HepG2 (cell line): ENCODE measurements around the gene ITGB1. TPM values are rescaled to one million over a fixed set of nuclear protein-coding genes. Genes with fewer than 3 reads are reported as not detected.

ENCODE experiments used
- ELF1 ChIP-seq: sonication (generic); formaldehyde crosslinking; IDR thresholded peaks from 2 replicates; pipeline ENCODE4 v1.4.0; 2020; ENCODE audit warnings: missing genetic modification reagents
- HBP1 ChIP-seq: IDR thresholded peaks from 2 replicates; pipeline ENCODE4 v1.6.1; 2016; ENCODE audit warnings: low read depth, control low read depth
- KAT7 ChIP-seq: IDR thresholded peaks from 2 replicates; pipeline ENCODE4 v1.6.1; 2018; ENCODE audit warnings: borderline replicate concordance, missing compliant biosample characterization
- MAZ ChIP-seq, 2 experiments: sonication (generic) in 1 of 2; formaldehyde crosslinking in 1 of 2; IDR thresholded peaks; 2 replicates each; pipeline versions ENCODE4 v1.5.0 to v1.6.1; 2012 to 2020; ENCODE audit warnings: low read depth in 2 of 2, mild to moderate bottlenecking in 2 of 2, borderline replicate concordance in 1 of 2, improper control_type of control experiment in 1 of 2, low read length in 1 of 2, missing genetic modification reagents in 1 of 2, moderate library complexity in 1 of 2
- SAP130 ChIP-seq: IDR thresholded peaks from 2 replicates; pipeline ENCODE4 v1.6.1; 2016; ENCODE audit warnings: low read depth
- SRY ChIP-seq: sonication (generic); formaldehyde crosslinking; IDR thresholded peaks from 2 replicates; pipeline ENCODE4 v1.8.0; 2022; ENCODE audit warnings: mild to moderate bottlenecking, missing genetic modification reagents
- THAP11 ChIP-seq: IDR thresholded peaks from 2 replicates; pipeline ENCODE4 v1.6.1; 2016; ENCODE audit warnings: missing biosample characterization, missing genetic modification reagents
- ZBTB8A ChIP-seq: sonication (generic); formaldehyde crosslinking; IDR thresholded peaks from 2 replicates; pipeline ENCODE4 v1.4.0; 2020; ENCODE audit warnings: mild to moderate bottlenecking, low read depth, missing genetic modification reagents, borderline replicate concordance
- ZKSCAN5 ChIP-seq: sonication (generic); formaldehyde crosslinking; IDR thresholded peaks from 2 replicates; pipeline ENCODE4 v1.5.1; 2020; ENCODE audit warnings: mild to moderate bottlenecking, missing genetic modification reagents
- ZNF142 ChIP-seq: sonication (generic); formaldehyde crosslinking; IDR thresholded peaks from 2 replicates; pipeline ENCODE4 v1.4.0; 2020; ENCODE audit warnings: missing genetic modification reagents
- ZNF17 ChIP-seq: sonication (generic); formaldehyde crosslinking; IDR thresholded peaks from 2 replicates; pipeline ENCODE4 v1.5.0; 2020; ENCODE audit warnings: mild to moderate bottlenecking, missing genetic modification reagents
- ZNF354B ChIP-seq: sonication (generic); formaldehyde crosslinking; IDR thresholded peaks from 2 replicates; pipeline ENCODE4 v1.8.0; 2022; ENCODE audit warnings: mild to moderate bottlenecking, missing genetic modification reagents
- ZNF558 ChIP-seq: sonication (generic); formaldehyde crosslinking; IDR thresholded peaks from 2 replicates; pipeline ENCODE4 v1.9.0; 2022; ENCODE audit warnings: mild to moderate bottlenecking, missing genetic modification reagents, borderline replicate concordance
- ZNF674 ChIP-seq: sonication (generic); formaldehyde crosslinking; IDR thresholded peaks from 2 replicates; pipeline ENCODE4 v1.5.0; 2020; ENCODE audit warnings: low read depth, mild to moderate bottlenecking, missing genetic modification reagents
- polyA plus RNA-seq, 8 experiments: library from polyadenylated mRNA; depleted of rRNA in 3 of 8; stranded (reverse) in 7 of 8; unstranded in 1 of 8; fragments of >200 nt; fragmentation: Illumina TruSeq in 4 of 8; extraction: Trizol in 4 of 8; gene quantifications; 2 replicates each; pipeline versions ENCODE4 v1.2.1 to v1.2.3, GENCODE V29; 2011 to 2016; ENCODE audit warnings: low read depth in 4 of 8, missing spikeins in 1 of 8, mixed read lengths in 1 of 8; ENCODE audit not compliant: insufficient read depth in 1 of 8
- total RNA-seq, 5 experiments: library from RNA; depleted of rRNA; stranded (reverse); fragments of >200 nt; fragmentation: Illumina TruSeq; extraction: Trizol; gene quantifications; 2 replicates each; pipeline ENCODE4 v1.2.3, GENCODE V29; 2016; ENCODE audit warnings: low read depth in 1 of 5
- TF ChIP-seq, protein P1 (sequence below): sonication (generic); formaldehyde crosslinking; conservative IDR thresholded peaks from 2 replicates; pipeline ENCODE4 v1.8.0; 2022; ENCODE audit warnings: mild to moderate bottlenecking, moderate library complexity, missing genetic modification reagents
- TF ChIP-seq, protein P2 (sequence below): sonication (generic); formaldehyde crosslinking; IDR thresholded peaks from 2 replicates; pipeline ENCODE4 v1.4.0; 2020; ENCODE audit warnings: mild to moderate bottlenecking, missing genetic modification reagents
- TF ChIP-seq, protein P3 (sequence below): sonication (generic); formaldehyde crosslinking; IDR thresholded peaks from 2 replicates; pipeline ENCODE4 v1.4.0; 2020; ENCODE audit warnings: mild to moderate bottlenecking, low read depth, missing genetic modification reagents

ITGB1 gene
- total and polyA plus RNA-seq, 2 of the 13 experiments (the other 11 are each of a cell fraction or from before 2014, with no cell fraction given), result 190 to 204 TPM

GRCh38 chr10:32957341-32958084 is 517 bp downstream of the ITGB1 start (continued):
- TF ChIP-seq, protein P1, sequence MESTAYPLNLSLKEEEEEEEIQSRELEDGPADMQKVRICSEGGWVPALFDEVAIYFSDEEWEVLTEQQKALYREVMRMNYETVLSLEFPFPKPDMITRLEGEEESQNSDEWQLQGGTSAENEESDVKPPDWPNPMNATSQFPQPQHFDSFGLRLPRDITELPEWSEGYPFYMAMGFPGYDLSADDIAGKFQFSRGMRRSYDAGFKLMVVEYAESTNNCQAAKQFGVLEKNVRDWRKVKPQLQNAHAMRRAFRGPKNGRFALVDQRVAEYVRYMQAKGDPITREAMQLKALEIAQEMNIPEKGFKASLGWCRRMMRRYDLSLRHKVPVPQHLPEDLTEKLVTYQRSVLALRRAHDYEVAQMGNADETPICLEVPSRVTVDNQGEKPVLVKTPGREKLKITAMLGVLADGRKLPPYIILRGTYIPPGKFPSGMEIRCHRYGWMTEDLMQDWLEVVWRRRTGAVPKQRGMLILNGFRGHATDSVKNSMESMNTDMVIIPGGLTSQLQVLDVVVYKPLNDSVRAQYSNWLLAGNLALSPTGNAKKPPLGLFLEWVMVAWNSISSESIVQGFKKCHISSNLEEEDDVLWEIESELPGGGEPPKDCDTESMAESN (CRISPR knock-in tag), result no peak
- TF ChIP-seq MAZ (IDR thresholded peaks at IDR 0.05; ENCODE audit: borderline replicate concordance, low read depth, low read length) (no peak), MAZ (CRISPR knock-in tag; IDR thresholded peaks at IDR 0.05; ENCODE audit: low read depth) (no peak), ZNF354B (CRISPR knock-in tag) (no peak), ZNF17 (CRISPR knock-in tag) (no peak), ZBTB8A (CRISPR knock-in tag) (no peak), SAP130 (CRISPR knock-in tag) (peak; percentile 32; the same call in 1 of the 2 replicates), KAT7 (CRISPR knock-in tag) (peak; percentile 51; the same call in 1 of the 2 replicates), ZKSCAN5 (CRISPR knock-in tag) (no peak), HBP1 (CRISPR knock-in tag) (no peak; the same call in 1 of the 2 replicates), ZNF142 (CRISPR knock-in tag) (peak; percentile 19), ELF1 (no peak), THAP11 (no peak), ZNF674 (CRISPR knock-in tag) (no peak), ZNF558 (CRISPR knock-in tag) (peak; percentile 36; the same call in 1 of the 2 replicates), SRY (CRISPR knock-in tag) (peak; percentile 70; the same call in 1 of the 2 replicates)
- TF ChIP-seq, protein P2, sequence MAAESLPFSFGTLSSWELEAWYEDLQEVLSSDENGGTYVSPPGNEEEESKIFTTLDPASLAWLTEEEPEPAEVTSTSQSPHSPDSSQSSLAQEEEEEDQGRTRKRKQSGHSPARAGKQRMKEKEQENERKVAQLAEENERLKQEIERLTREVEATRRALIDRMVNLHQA (CRISPR knock-in tag), result no peak
- TF ChIP-seq, protein P3, sequence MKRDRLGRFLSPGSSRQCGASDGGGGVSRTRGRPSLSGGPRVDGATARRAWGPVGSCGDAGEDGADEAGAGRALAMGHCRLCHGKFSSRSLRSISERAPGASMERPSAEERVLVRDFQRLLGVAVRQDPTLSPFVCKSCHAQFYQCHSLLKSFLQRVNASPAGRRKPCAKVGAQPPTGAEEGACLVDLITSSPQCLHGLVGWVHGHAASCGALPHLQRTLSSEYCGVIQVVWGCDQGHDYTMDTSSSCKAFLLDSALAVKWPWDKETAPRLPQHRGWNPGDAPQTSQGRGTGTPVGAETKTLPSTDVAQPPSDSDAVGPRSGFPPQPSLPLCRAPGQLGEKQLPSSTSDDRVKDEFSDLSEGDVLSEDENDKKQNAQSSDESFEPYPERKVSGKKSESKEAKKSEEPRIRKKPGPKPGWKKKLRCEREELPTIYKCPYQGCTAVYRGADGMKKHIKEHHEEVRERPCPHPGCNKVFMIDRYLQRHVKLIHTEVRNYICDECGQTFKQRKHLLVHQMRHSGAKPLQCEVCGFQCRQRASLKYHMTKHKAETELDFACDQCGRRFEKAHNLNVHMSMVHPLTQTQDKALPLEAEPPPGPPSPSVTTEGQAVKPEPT (CRISPR knock-in tag), result no peak
